ENCODE measurements around the gene ABLIM2. TPM values are rescaled to one million over a fixed set of nuclear protein-coding genes. Genes with fewer than 3 reads are reported as not detected.

ABLIM2 gene
- total RNA-seq, 1 donor from 2014 or later, result 5.2 TPM

Other genes starting within 250 kb of the ABLIM2 start
- 22.4 and 29.8 TPM in 2 replicates for gene AFAP1, start 219.0 kb downstream of the ABLIM2 start, total RNA-seq
- 96.8 and 147 TPM in 2 replicates for gene SH3TC1, start 40.5 kb upstream of the ABLIM2 start, total RNA-seq
- gene HTRA3, start 110.9 kb upstream of the ABLIM2 start, total RNA-seq, result 1.2 and 2.6 TPM in 2 replicates

Measured in lung microvascular endothelial cell (primary cell).